KMS-11 (cell line): Measurements from ENCODE around the gene PRDM5.

Experiments used
- H2AFZ ChIP-seq: fragments of 200-600 bp; sonication (generic); 2 replicates; pipeline ENCODE4 v1.6.1; 2016; ENCODE audit warnings: antibody characterized with exemption, mixed run types, low read depth
- H3K27ac ChIP-seq: fragments of 200-600 bp; sonication (generic); 2 replicates; pipeline ENCODE4 v1.6.1; 2016; ENCODE audit warnings: mild to moderate bottlenecking, mixed run types
- H3K27me3 ChIP-seq: fragments of 200-600 bp; sonication (generic); 2 replicates; pipeline ENCODE4 v1.6.1; 2017; ENCODE audit warnings: mild to moderate bottlenecking, low read depth, mixed run types, moderate library complexity; ENCODE audit not compliant: insufficient read depth
- H3K36me3 ChIP-seq: fragments of 200-600 bp; sonication (generic); 2 replicates; pipeline ENCODE4 v1.6.1; 2017; ENCODE audit warnings: mild to moderate bottlenecking, mixed run types; ENCODE audit not compliant: insufficient read depth
- H3K4me1 ChIP-seq: fragments of 200-600 bp; sonication (generic); 2 replicates; pipeline ENCODE4 v1.6.1; 2016; ENCODE audit warnings: mild to moderate bottlenecking, low read depth, mixed run types; ENCODE audit not compliant: poor library complexity, severe bottlenecking
- H3K4me2 ChIP-seq: fragments of 200-600 bp; sonication (generic); 2 replicates; pipeline ENCODE4 v1.7.0; 2016; ENCODE audit warnings: mild to moderate bottlenecking, mixed run types
- H3K4me3 ChIP-seq: fragments of 200-600 bp; sonication (generic); IDR thresholded peaks from 2 replicates; pipeline ENCODE4 v1.6.1; 2017; ENCODE audit warnings: low read depth, low read length, mixed read lengths; ENCODE audit not compliant: insufficient read depth
- H3K79me2 ChIP-seq: fragments of 200-600 bp; sonication (generic); 2 replicates; pipeline ENCODE4 v1.6.1; 2016; ENCODE audit warnings: low read depth, mixed run types; ENCODE audit not compliant: insufficient read depth
- H3K9ac ChIP-seq: fragments of 200-600 bp; sonication (generic); 2 replicates; pipeline ENCODE4 v1.6.1; 2016; ENCODE audit warnings: mild to moderate bottlenecking, mixed run types
- H4K20me1 ChIP-seq: fragments of 200-600 bp; sonication (generic); 2 replicates; pipeline ENCODE4 v1.6.1; 2016; ENCODE audit warnings: mild to moderate bottlenecking, mixed run types; ENCODE audit not compliant: insufficient read depth
- CTCF ChIP-seq: fragments of 200-600 bp; sonication (generic); conservative IDR thresholded peaks from 2 replicates; pipeline ENCODE4 v1.6.1; 2017; ENCODE audit warnings: low read depth, mild to moderate bottlenecking, antibody characterized with exemption, low read length, moderate library complexity, mixed read lengths

Gene PRDM5

GRCh38 chr4:120731561-120731960 is 191.0 kb downstream of the PRDM5 start:
- H3K4me2 ChIP-seq = no peak overlapping the region
- no peak overlapping the region for H3K27ac ChIP-seq
- no peak for TF ChIP-seq CTCF
- no peak overlapping the region for H2AFZ ChIP-seq
- H3K4me3 ChIP-seq = no peak overlapping the region
- H3K4me1 ChIP-seq = peaks cover 26% of the 10 kb centered on the region
- H4K20me1 ChIP-seq = no peaks in the 10 kb centered on the region
- no peaks in the 10 kb centered on the region for H3K79me2 ChIP-seq
- no peak overlapping the region for H3K9ac ChIP-seq
- no peaks in the 10 kb centered on the region for H3K27me3 ChIP-seq
- H3K36me3 ChIP-seq = no peaks in the 10 kb centered on the region; the same call in 1 of the 2 replicates

DNA sequence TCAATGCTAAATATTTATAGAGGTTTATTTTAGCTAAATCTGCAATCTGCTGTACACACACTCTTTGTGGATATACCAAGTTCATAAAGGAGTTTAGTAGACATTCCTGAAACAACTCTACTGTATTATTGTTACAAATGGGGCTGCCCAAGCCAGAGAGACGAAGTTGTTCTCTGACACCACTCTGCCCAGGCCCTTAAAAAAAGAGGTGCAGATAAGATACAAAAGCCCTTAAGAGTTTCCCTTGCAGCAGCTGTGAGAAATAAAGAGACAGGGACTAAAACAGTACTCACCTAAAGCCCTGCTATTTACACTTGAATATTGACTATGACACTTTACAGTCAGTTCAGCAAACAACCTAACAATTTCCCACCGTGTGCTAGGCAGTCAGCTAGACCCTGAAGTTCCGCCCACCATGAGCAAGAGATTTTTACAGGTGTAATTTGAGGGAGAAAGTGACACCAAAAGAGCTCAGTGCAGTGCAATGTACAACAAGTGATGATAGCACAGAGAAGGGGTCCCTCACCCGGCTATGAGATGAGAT is 191.7 kb downstream of the PRDM5 start:
- Histone ChIP-seq H3K4me1 (peaks cover 33% of the 10 kb centered on the region), H3K4me3 (no peak overlapping the region), H2AFZ (no peak overlapping the region), H3K79me2 (no peaks in the 10 kb centered on the region), H3K27me3 (no peaks in the 10 kb centered on the region), H4K20me1 (no peaks in the 10 kb centered on the region), H3K36me3 (no peaks in the 10 kb centered on the region; the same call in 1 of the 2 replicates), H3K4me2 (no peak overlapping the region), H3K9ac (no peak overlapping the region), H3K27ac (no peak overlapping the region)
- no peak for TF ChIP-seq CTCF

GRCh38 chr4:120728892-120729675 is 193.4 kb downstream of the PRDM5 start:
- Histone ChIP-seq H3K27me3 (no peaks in the 10 kb centered on the region), H3K4me3 (no peak overlapping the region), H4K20me1 (no peaks in the 10 kb centered on the region), H3K9ac (no peak overlapping the region), H3K4me2 (peak overlapping the region; percentile 58), H2AFZ (peak overlapping the region; percentile 50), H3K36me3 (no peaks in the 10 kb centered on the region; the same call in 1 of the 2 replicates), H3K27ac (peak overlapping the region; percentile 41; the same call in 1 of the 2 replicates), H3K79me2 (no peaks in the 10 kb centered on the region), H3K4me1 (peaks cover 50% of the 10 kb centered on the region)
- no peak for TF ChIP-seq CTCF

DNA sequence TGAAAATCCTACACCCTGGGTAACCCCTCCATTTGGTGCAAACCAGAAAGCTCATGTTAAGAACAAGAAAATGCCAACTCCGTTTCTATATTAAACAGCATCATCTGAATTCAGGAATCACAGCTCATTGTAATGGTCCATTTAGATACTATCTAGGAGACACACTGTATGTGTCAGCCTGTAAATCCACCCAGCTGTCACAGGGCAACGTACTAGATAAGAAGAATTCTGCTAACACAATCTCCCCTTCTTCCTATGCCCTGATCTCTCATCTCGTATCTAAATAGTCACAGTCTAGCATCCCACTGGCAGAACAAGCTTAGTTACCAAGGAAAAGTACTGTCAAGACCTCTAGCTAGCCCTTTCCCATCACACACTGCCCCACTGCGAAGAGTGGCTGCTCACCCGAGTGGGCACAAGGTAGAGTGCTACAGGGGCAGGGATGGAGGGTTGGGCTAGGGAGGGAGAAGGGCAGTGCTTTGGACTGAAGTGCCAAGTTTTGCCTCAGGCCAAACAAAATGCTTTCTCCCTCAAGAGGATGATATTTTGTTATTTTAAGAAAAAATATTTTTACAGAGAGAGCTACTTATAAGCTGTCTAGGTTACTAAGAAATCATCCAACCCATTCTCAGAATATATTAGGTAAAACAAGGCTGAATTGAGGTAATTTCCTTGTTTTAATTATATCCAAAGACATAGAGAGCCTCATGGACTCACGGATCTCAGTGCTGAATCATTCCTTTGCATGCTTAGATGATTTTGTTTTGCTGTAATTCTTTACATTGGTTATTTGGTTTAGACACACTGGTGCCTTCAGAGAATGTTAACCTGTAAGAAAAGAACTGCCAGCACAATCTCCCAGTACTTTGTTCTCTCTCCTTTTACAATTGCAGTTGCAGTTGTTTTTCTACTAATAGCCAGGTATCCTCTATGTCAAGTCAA is 196.6 kb downstream of the PRDM5 start:
- Histone ChIP-seq H3K36me3 (no peaks in the 10 kb centered on the region), H2AFZ (no peak overlapping the region), H3K4me2 (peak overlapping the region; percentile 13; the same call in 1 of the 2 replicates), H3K27ac (no peak overlapping the region), H3K9ac (no peak overlapping the region), H4K20me1 (no peaks in the 10 kb centered on the region), H3K79me2 (no peaks in the 10 kb centered on the region), H3K4me3 (no peak overlapping the region), H3K27me3 (no peaks in the 10 kb centered on the region), H3K4me1 (peaks cover 82% of the 10 kb centered on the region)
- TF ChIP-seq CTCF = no peak
